ENCODE measurements around the gene ARRB1. TPM values are rescaled to one million over a fixed set of nuclear protein-coding genes. Genes with fewer than 3 reads are reported as not detected.

ARRB1 gene
- total RNA-seq, 2 experiments from 2014 or later, result 15.7 to 16.6 TPM

- intact Hi-C loops (cut with micrococcal nuclease), result loop anchor here (10.0 kb wide), 1 partner anchor 853 kb away; the partner anchor contains the start of gene LIPT2
- no peak for DNase-seq
- no peaks in the 10 kb centered on the region for H3K27me3 Mint-ChIP-seq (ENCODE audit: low read depth)
- no peak overlapping the region for H3K4me3 Mint-ChIP-seq
- H3K36me3 Mint-ChIP-seq (ENCODE audit: low read depth), result no peaks in the 10 kb centered on the region
- peak overlapping the region; percentile 54 for H3K27ac Mint-ChIP-seq
- H3K4me1 Mint-ChIP-seq (ENCODE audit: low read depth), result peaks cover 86% of the 10 kb centered on the region
- CTCF ChIA-PET, result interaction anchor here (0.6 to 3.6 kb wide), 2 partner anchors 7 to 73 kb away, joined by 4 to 23 read pairs; no protein-coding TSS in a partner anchor
- H3K9me3 Mint-ChIP-seq, result no peaks in the 10 kb centered on the region
Measured at GRCh38 chr11:75347781-75348566, 3.5 kb downstream of the ARRB1 start.

GRCh38 chr11:75346912-75347647 lies 4.4 kb downstream of the ARRB1 start:
- H3K4me1 Mint-ChIP-seq (ENCODE audit: low read depth), result peaks cover 85% of the 10 kb centered on the region

GRCh38 chr11:75346296-75346695 lies 5.2 kb downstream of the ARRB1 start:
- CTCF ChIA-PET, result interaction anchor here (1.3 kb wide), 1 partner anchor 38 kb away, joined by 3 read pairs; no protein-coding TSS in a partner anchor
- peak overlapping the region; percentile 59 for H3K27ac Mint-ChIP-seq
- H3K36me3 Mint-ChIP-seq (ENCODE audit: low read depth), result no peaks in the 10 kb centered on the region
- H3K9me3 Mint-ChIP-seq, result no peaks in the 10 kb centered on the region
- H3K27me3 Mint-ChIP-seq (ENCODE audit: low read depth), result no peaks in the 10 kb centered on the region
- H3K4me1 Mint-ChIP-seq (ENCODE audit: low read depth), result peaks cover 93% of the 10 kb centered on the region
- intact Hi-C loops (cut with micrococcal nuclease), result loop anchor here (10.0 kb wide), 1 partner anchor 851 kb away; the partner anchor contains the start of gene LIPT2
- no peak overlapping the region for H3K4me3 Mint-ChIP-seq
- DNase-seq, result no peak

More at GRCh38 chr11:75346912-75347647, 4.4 kb downstream of the ARRB1 start:
- Mint-ChIP-seq H3K9me3 (no peaks in the 10 kb centered on the region), H3K27ac (peak overlapping the region; percentile 59), H3K4me3 (no peak overlapping the region), H3K27me3 (ENCODE audit: low read depth) (no peaks in the 10 kb centered on the region), H3K36me3 (ENCODE audit: low read depth) (no peaks in the 10 kb centered on the region)
- DNase-seq, result no peak
- intact Hi-C loops (cut with micrococcal nuclease), result loop anchor here (10.0 kb wide), 1 partner anchor 852 kb away; the partner anchor contains the start of gene LIPT2
- CTCF ChIA-PET, result no interaction called here

GRCh38 chr11:75345455-75346160 lies 5.9 kb downstream of the ARRB1 start:
- H3K27ac Mint-ChIP-seq, result peak overlapping the region; percentile 59
- H3K27me3 Mint-ChIP-seq (ENCODE audit: low read depth), result no peaks in the 10 kb centered on the region
- CTCF ChIA-PET, result interaction anchor here (0.6 to 1.3 kb wide), 2 partner anchors 39 to 548 kb away, joined by 3 to 4 read pairs; no protein-coding TSS in a partner anchor
- H3K36me3 Mint-ChIP-seq (ENCODE audit: low read depth), result no peaks in the 10 kb centered on the region
- no peaks in the 10 kb centered on the region for H3K9me3 Mint-ChIP-seq
- intact Hi-C loops (cut with micrococcal nuclease), result loop anchor here (10.0 kb wide), 1 partner anchor 851 kb away; the partner anchor contains the start of gene LIPT2
- no peak for DNase-seq
- H3K4me3 Mint-ChIP-seq, result no peak overlapping the region
- peaks cover 95% of the 10 kb centered on the region for H3K4me1 Mint-ChIP-seq (ENCODE audit: low read depth)

- intact Hi-C loops (cut with micrococcal nuclease), result loop anchor here (10.0 kb wide), 1 partner anchor 850 kb away; the partner anchor contains the start of gene LIPT2
- peak overlapping the region; percentile 54 for H3K27ac Mint-ChIP-seq
- no peak overlapping the region for H3K4me3 Mint-ChIP-seq
- H3K27me3 Mint-ChIP-seq (ENCODE audit: low read depth), result no peaks in the 10 kb centered on the region
- DNase-seq, result no peak
- no peaks in the 10 kb centered on the region for H3K36me3 Mint-ChIP-seq (ENCODE audit: low read depth)
- H3K4me1 Mint-ChIP-seq (ENCODE audit: low read depth), result peaks cover 96% of the 10 kb centered on the region
- no peaks in the 10 kb centered on the region for H3K9me3 Mint-ChIP-seq
- CTCF ChIA-PET, result no interaction called here
Measured at GRCh38 chr11:75344761-75345454, 6.6 kb downstream of the ARRB1 start.

GRCh38 chr11:75344186-75344585 lies 7.3 kb downstream of the ARRB1 start:
- no peak for DNase-seq
- intact Hi-C loops (cut with micrococcal nuclease), result loop anchor here (10.0 kb wide), 1 partner anchor 849 kb away; the partner anchor contains the start of gene LIPT2
- Mint-ChIP-seq H3K27me3 (ENCODE audit: low read depth) (no peaks in the 10 kb centered on the region), H3K9me3 (no peaks in the 10 kb centered on the region), H3K4me3 (no peak overlapping the region), H3K36me3 (ENCODE audit: low read depth) (no peaks in the 10 kb centered on the region), H3K4me1 (ENCODE audit: low read depth) (peaks cover 96% of the 10 kb centered on the region), H3K27ac (peak overlapping the region; percentile 54)
- CTCF ChIA-PET, result no interaction called here

GRCh38 chr11:75342966-75343870 lies 8.2 kb downstream of the ARRB1 start:
- H3K4me1 Mint-ChIP-seq (ENCODE audit: low read depth), result peaks cover 96% of the 10 kb centered on the region
- H3K36me3 Mint-ChIP-seq (ENCODE audit: low read depth), result no peaks in the 10 kb centered on the region
- no peaks in the 10 kb centered on the region for H3K9me3 Mint-ChIP-seq
- intact Hi-C loops (cut with micrococcal nuclease), result loop anchor here (10.0 kb wide), 1 partner anchor 848 kb away; the partner anchor contains the start of gene LIPT2
- H3K4me3 Mint-ChIP-seq, result no peak overlapping the region
- DNase-seq, result no peak
- CTCF ChIA-PET, result interaction anchor here (0.7 to 9.0 kb wide), 7 partner anchors 7 to 63 kb away, joined by 3 to 79 read pairs (median 7); partner anchors contain the start of gene ARRB1
- peak overlapping the region; percentile 46 for H3K27ac Mint-ChIP-seq
- H3K27me3 Mint-ChIP-seq (ENCODE audit: low read depth), result no peaks in the 10 kb centered on the region

- H3K27ac Mint-ChIP-seq, result peak overlapping the region; percentile 66
Measured at GRCh38 chr11:75342231-75342918, 9.1 kb downstream of the ARRB1 start.

GRCh38 chr11:75341612-75342011 lies 9.8 kb downstream of the ARRB1 start:
- H3K36me3 Mint-ChIP-seq (ENCODE audit: low read depth), result no peaks in the 10 kb centered on the region
- no peaks in the 10 kb centered on the region for H3K9me3 Mint-ChIP-seq
- peaks cover 97% of the 10 kb centered on the region for H3K4me1 Mint-ChIP-seq (ENCODE audit: low read depth)
- CTCF ChIA-PET, result interaction anchor here (0.7 to 9.0 kb wide), 8 partner anchors 8 to 185 kb away, joined by 3 to 79 read pairs (median 10); partner anchors contain the start of gene ARRB1
- H3K4me3 Mint-ChIP-seq, result no peak overlapping the region
- H3K27me3 Mint-ChIP-seq (ENCODE audit: low read depth), result no peaks in the 10 kb centered on the region
- peak overlapping the region; percentile 66 for H3K27ac Mint-ChIP-seq
- intact Hi-C loops (cut with micrococcal nuclease), result loop anchor here (10.0 kb wide), 1 partner anchor 847 kb away; the partner anchor contains the start of gene LIPT2
- DNase-seq, result no peak

More at GRCh38 chr11:75342231-75342918, 9.1 kb downstream of the ARRB1 start:
- Mint-ChIP-seq H3K9me3 (no peaks in the 10 kb centered on the region), H3K4me3 (no peak overlapping the region), H3K27me3 (ENCODE audit: low read depth) (no peaks in the 10 kb centered on the region), H3K4me1 (ENCODE audit: low read depth) (peaks cover 96% of the 10 kb centered on the region), H3K36me3 (ENCODE audit: low read depth) (no peaks in the 10 kb centered on the region)
- intact Hi-C loops (cut with micrococcal nuclease), result loop anchor here (10.0 kb wide), 1 partner anchor 848 kb away; the partner anchor contains the start of gene LIPT2
- CTCF ChIA-PET, result interaction anchor here (0.7 to 9.0 kb wide), 8 partner anchors 8 to 186 kb away, joined by 3 to 79 read pairs (median 7); partner anchors contain the start of gene ARRB1
- no peak for DNase-seq
